GM12875 (cell line): ENCODE data around the gene CEACAM21.

ENCODE experiments used
- H3K4me3 ChIP-seq: one replicate; pipeline ENCODE4 v1.5.1; 2011; ENCODE audit warnings: low read depth, low read length, control low read depth
- CTCF ChIP-seq: IDR thresholded peaks from 2 replicates; pipeline ENCODE4 v1.5.1; 2011; ENCODE audit warnings: low read depth, mild to moderate bottlenecking, control low read depth, inconsistent platforms, low read length, moderate library complexity, borderline replicate concordance; ENCODE audit not compliant: insufficient read depth

The CEACAM21 gene

GRCh38 chr19:41532526-41532925 lies 43.4 kb upstream of the CEACAM21 start:
- no peak overlapping the region for H3K4me3 ChIP-seq
- no peak for TF ChIP-seq CTCF

GRCh38 chr19:41533671-41534215 lies 42.2 kb upstream of the CEACAM21 start:
- H3K4me3 ChIP-seq = no peak overlapping the region

GRCh38 chr19:41535029-41535622 lies 40.8 kb upstream of the CEACAM21 start:
- H3K4me3 ChIP-seq = peak overlapping the region; percentile 19
- TF ChIP-seq CTCF = no peak

More at GRCh38 chr19:41533671-41534215, 42.2 kb upstream of the CEACAM21 start:
- no peak for TF ChIP-seq CTCF

GRCh38 chr19:41537789-41538188 lies 38.2 kb upstream of the CEACAM21 start:
- TF ChIP-seq CTCF = peak; percentile 51; the same call in 1 of the 2 replicates
- H3K4me3 ChIP-seq = no peak overlapping the region

GRCh38 chr19:41540041-41540695 lies 35.8 kb upstream of the CEACAM21 start:
- TF ChIP-seq CTCF = no peak
- no peak overlapping the region for H3K4me3 ChIP-seq

GRCh38 chr19:41541990-41542584 lies 33.9 kb upstream of the CEACAM21 start:
- peak; percentile 54; the same call in 1 of the 2 replicates for TF ChIP-seq CTCF
- no peak overlapping the region for H3K4me3 ChIP-seq
